Endothelial cell of umbilical vein (primary cell): Measurements from ENCODE around the gene MGLL. TPM values are rescaled to one million over a fixed set of nuclear protein-coding genes. Genes with fewer than 3 reads are reported as not detected.

Experiments used
- BruUV-seq: library from RNA; stranded (reverse); fragments of 400-500 nt; replicated peaks from 2 replicates; lab custom pipeline; 2021; lab: Mats Ljungman, UMichigan
- CTCF ChIA-PET: fragments of 300-600, 350-600 bp; sonication (Branson Sonifier 250); formaldehyde crosslinking; loops from one replicate; lab custom pipeline; 2021; ENCODE audit warnings: antibody characterized with exemption, inconsistent platforms; lab: Charles Lee
- POLR2A ChIA-PET: fragments of 300-600, 350-600 bp; sonication (Branson Sonifier 250); formaldehyde crosslinking; loops from one replicate; lab custom pipeline; 2021; ENCODE audit warnings: antibody characterized with exemption, inconsistent platforms; lab: Charles Lee
- DNase-seq: peaks from one replicate; pipeline ENCODE4 v3.0.0-alpha.2; 2011; ENCODE audit warnings: low read depth, low spot score
- FAIRE-seq: peaks from 2 replicates; lab custom pipeline; 2011; peaks lifted over from hg19 to GRCh38; lab: Jason Lieb, UNC
- H2AFZ ChIP-seq: 2 replicates; pipeline ENCODE4 v1.6.0; 2012; ENCODE audit warnings: low read depth, low read length, control low read depth, inconsistent platforms
- H3K27ac ChIP-seq: 2 replicates; pipeline ENCODE4 v1.5.1; 2011; ENCODE audit warnings: low read depth, mild to moderate bottlenecking, control low read depth, low read length, moderate library complexity; ENCODE audit not compliant: insufficient read depth
- H3K27me3 ChIP-seq, 2 experiments: 2 replicates each; pipeline versions ENCODE4 v1.6.0 to v1.6.1; 2011; ENCODE audit warnings: low read length in 2 of 2, mixed read lengths in 1 of 2; ENCODE audit not compliant: control insufficient read depth in 2 of 2, insufficient read depth in 2 of 2
- H3K36me3 ChIP-seq, 2 experiments: 2 replicates in 1 of 2; 3 replicates in 1 of 2; pipeline ENCODE4 v1.5.1; 2011; ENCODE audit warnings: low read length in 2 of 2, mild to moderate bottlenecking in 1 of 2, moderate library complexity in 1 of 2; ENCODE audit not compliant: control insufficient read depth in 2 of 2, insufficient read depth in 2 of 2; ENCODE audit errors: extremely low read depth in 1 of 2
- H3K4me1 ChIP-seq: 3 replicates; pipeline ENCODE4 v1.5.1; 2011; ENCODE audit warnings: mild to moderate bottlenecking, low read length; ENCODE audit not compliant: control insufficient read depth, insufficient read depth; ENCODE audit errors: extremely low read depth
- H3K4me2 ChIP-seq: 2 replicates; pipeline ENCODE4 v1.6.1; 2011; ENCODE audit warnings: low read length, control low read depth, mixed read lengths; ENCODE audit not compliant: insufficient read depth
- H3K4me3 ChIP-seq, 3 experiments: fragments of 200-600 bp in 1 of 3; sonication (generic), shearing (Covaris generic) in 1 of 3; replicated peaks in 1 of 3; 2 replicates each; pipeline ENCODE4 v1.5.1; 2011 to 2016; ENCODE audit warnings: control low read depth in 3 of 3, low read length in 3 of 3, mild to moderate bottlenecking in 2 of 3, inconsistent platforms in 1 of 3, low read depth in 1 of 3, moderate library complexity in 1 of 3; ENCODE audit not compliant: insufficient read depth in 1 of 3
- H3K79me2 ChIP-seq: 2 replicates; pipeline ENCODE4 v1.6.0; 2012; ENCODE audit warnings: low read length, inconsistent platforms; ENCODE audit not compliant: control insufficient read depth, insufficient read depth
- H3K9ac ChIP-seq: replicated peaks from 2 replicates; pipeline ENCODE3; 2011; ENCODE audit warnings: low read length, control low read depth; ENCODE audit not compliant: insufficient read depth; ENCODE audit errors: extremely low read depth
- H3K9me1 ChIP-seq: replicated peaks from 3 replicates; pipeline ENCODE4 v1.6.0; 2011; ENCODE audit warnings: mild to moderate bottlenecking, low read length; ENCODE audit not compliant: control insufficient read depth, insufficient read depth; ENCODE audit errors: extremely low read depth
- H3K9me3 ChIP-seq: replicated peaks from 2 replicates; pipeline ENCODE4 v1.5.1; 2012; ENCODE audit warnings: low read length, inconsistent platforms; ENCODE audit not compliant: control insufficient read depth, insufficient read depth
- H4K20me1 ChIP-seq: replicated peaks from 2 replicates; pipeline ENCODE3; 2011; ENCODE audit warnings: mild to moderate bottlenecking, low read length; ENCODE audit not compliant: control insufficient read depth, insufficient read depth; ENCODE audit errors: extremely low read depth
- CTCF ChIP-seq, 2 donors: IDR thresholded peaks; 1 replicate in 1 of 2; 2 replicates in 1 of 2; pipeline ENCODE4 v1.5.1; 2011; ENCODE audit warnings: low read length in 2 of 2, mild to moderate bottlenecking in 2 of 2, moderate library complexity in 2 of 2, control low read depth in 1 of 2, inconsistent platforms in 1 of 2, low read depth in 1 of 2; ENCODE audit not compliant: insufficient read depth in 1 of 2; ENCODE audit errors: extremely low read depth in 1 of 2
- EZH2 ChIP-seq: IDR thresholded peaks from 2 replicates; pipeline ENCODE4 v1.6.1; 2012; ENCODE audit warnings: borderline replicate concordance, low read depth, mild to moderate bottlenecking, moderate library complexity, low read length, inconsistent platforms; ENCODE audit not compliant: severe bottlenecking
- FOS ChIP-seq: IDR thresholded peaks from 2 replicates; pipeline ENCODE4 v1.6.1; 2011; ENCODE audit warnings: mild to moderate bottlenecking, low read length, moderate library complexity, borderline replicate concordance; ENCODE audit not compliant: insufficient read depth
- GATA2 ChIP-seq: IDR thresholded peaks from 2 replicates; pipeline ENCODE4 v1.7.0; 2011; ENCODE audit warnings: low read depth, mild to moderate bottlenecking, moderate library complexity, mixed read lengths, low read length; ENCODE audit not compliant: insufficient read length, insufficient read depth
- JUN ChIP-seq: IDR thresholded peaks from 2 replicates; pipeline ENCODE4 v1.6.1; 2011; ENCODE audit warnings: borderline replicate concordance, low read depth; ENCODE audit not compliant: insufficient read length, insufficient read depth
- MAX ChIP-seq: IDR thresholded peaks from 2 replicates; pipeline ENCODE4 v1.6.1; 2011; ENCODE audit not compliant: insufficient read depth, insufficient read length
- MYC ChIP-seq: IDR thresholded peaks from one replicate; pipeline ENCODE4 v1.6.1; 2011; ENCODE audit warnings: mild to moderate bottlenecking, low read depth, low read length
- POLR2A ChIP-seq: IDR thresholded peaks from 2 replicates; pipeline ENCODE4 v1.6.1; 2012; ENCODE audit warnings: low read depth, mild to moderate bottlenecking, control low read depth, low read length
- POLR2AphosphoS5 ChIP-seq: IDR thresholded peaks from 2 replicates; pipeline ENCODE4 v1.6.1; 2012; ENCODE audit warnings: low read depth, mild to moderate bottlenecking, control low read depth, low read length, moderate library complexity; ENCODE audit not compliant: insufficient read depth
- dilution Hi-C: fragments of 300-500 bp; cut with MboI; formaldehyde crosslinking; loops from one replicate; pipeline ENCODE4 v1.15.0; 2019; ENCODE audit warnings: low sequenced_read_pairs; ENCODE audit not compliant: extremely low pct_ligation_motif_present
- intact Hi-C: fragments of 100-400 bp; cut with micrococcal nuclease; formaldehyde crosslinking; loops from one replicate; pipeline ENCODE4 v1.10.0; 2022
- polyA plus RNA-seq, 4 experiments: library from polyadenylated mRNA; depleted of rRNA in 3 of 4; stranded (reverse) in 3 of 4; unstranded in 1 of 4; fragments of >200 nt; gene quantifications; 2 replicates each; pipeline versions ENCODE4 v1.2.1 to v1.2.3, GENCODE V29; 2011 to 2012; ENCODE audit warnings: missing spikeins in 1 of 4
- total RNA-seq: library from RNA; stranded (reverse); gene quantifications from 2 replicates; pipeline ENCODE4 v1.2.3, GENCODE V29; 2021

The MGLL gene
- total and polyA plus RNA-seq, 2 donors (not counting 3 experiments of a cell fraction or from before 2014, with no cell fraction given): 30.7 to 60.2 TPM

- BruUV-seq: no TSS peak
- Histone ChIP-seq H2AFZ (no peak overlapping the region), H3K9ac (no peak overlapping the region), H3K79me2 (no peaks in the 10 kb centered on the region), H3K4me1 (no peaks in the 10 kb centered on the region), H3K4me3 (no peak overlapping the region), H3K36me3 (no peaks in the 10 kb centered on the region), H3K27ac (no peak overlapping the region), H3K9me1 (no peaks in the 10 kb centered on the region), H3K27me3 (peaks cover 0 to 6% of the 10 kb centered on the region in 2 experiments), H4K20me1 (no peaks in the 10 kb centered on the region), H3K4me2 (no peak overlapping the region), H3K9me3 (no peaks in the 10 kb centered on the region)
- CTCF ChIA-PET: interaction anchor here (1.2 to 1.6 kb wide), 4 partner anchors 10 to 171 kb away, joined by 3 to 5 read pairs (median 4); no protein-coding TSS in a partner anchor
- dilution Hi-C loops: no loop called here
- no peak for DNase-seq
- TF ChIP-seq EZH2 (no peak), FOS (no peak), MYC (no peak), POLR2AphosphoS5 (no peak), GATA2 (no peak), POLR2A (no peak), CTCF (IDR thresholded peaks at IDR 0.05; ENCODE audit: extremely low read depth in 1 of 2, insufficient read depth in 1 of 2, low read depth in 1 of 2, low read length in 2 of 2) (no peak), MAX (no peak), JUN (no peak)
- no peak for FAIRE-seq
- POLR2A ChIA-PET: no interaction called here
- intact Hi-C loops: no loop called here
Measured at GRCh38 chr3:127661600-127661999, 160.7 kb downstream of the MGLL start.
